Stimulated activated CD4-positive, alpha-beta T cell treated with anti-CD3 and anti-CD28 coated beads, Interleukin-4, amount 100 ng/mL, for 4 hours (primary cell): ENCODE results near the gene MOCOS.
"Not testable (repeated sequence)": the region's sequence is repeated elsewhere in the genome, so short reads cannot be mapped to it uniquely, and the experiment has no call there.

Source experiments
- DNase-seq, 2 experiments: peaks; one replicate each; pipeline ENCODE4 v3.0.0-alpha.2; 2020

MOCOS gene

GRCh38 chr18:36187193-36187825 lies at the start of gene MOCOS:
TSS of gene MOCOS (plus strand) at chr18:36187497. CDS start at chr18:36187540, 43 bp downstream.
- DNase-seq: peak; percentile 12 to 29

GRCh38 chr18:36139245-36139644 lies 48.1 kb upstream of the MOCOS start:
- DNase-seq: no peak

- DNase-seq: no peak
Observed at GRCh38 chr18:36141576-36141975, 45.7 kb upstream of the MOCOS start.

GRCh38 chr18:36142751-36143150 lies 44.5 kb upstream of the MOCOS start:
- DNase-seq: no peak

GRCh38 chr18:36143391-36143790 lies 43.9 kb upstream of the MOCOS start:
- DNase-seq: no peak

- DNase-seq: no peak
Observed at GRCh38 chr18:36149514-36150289, 37.6 kb upstream of the MOCOS start.

- no peak for DNase-seq
Observed at GRCh38 chr18:36152781-36153180, 34.5 kb upstream of the MOCOS start.

GRCh38 chr18:36153203-36153602 lies 34.1 kb upstream of the MOCOS start:
- no peak for DNase-seq

- no peak for DNase-seq
Observed at GRCh38 chr18:36153771-36154170, 33.5 kb upstream of the MOCOS start.

- no peak for DNase-seq
Observed at GRCh38 chr18:36155851-36156757, 31.2 kb upstream of the MOCOS start.

GRCh38 chr18:36157441-36157840 lies 29.9 kb upstream of the MOCOS start:
- no peak for DNase-seq

- DNase-seq: no peak
Observed at GRCh38 chr18:36158266-36158867, 28.9 kb upstream of the MOCOS start.

GRCh38 chr18:36160959-36161371 lies 26.3 kb upstream of the MOCOS start:
- DNase-seq: no peak

GRCh38 chr18:36162981-36163380 lies 24.3 kb upstream of the MOCOS start:
- no peak for DNase-seq

GRCh38 chr18:36167692-36168218 lies 19.5 kb upstream of the MOCOS start:
- DNase-seq: no peak

- DNase-seq: not testable (repeated sequence)
Observed at GRCh38 chr18:36168296-36168695, 19.0 kb upstream of the MOCOS start.

GRCh38 chr18:36169938-36170337 lies 17.4 kb upstream of the MOCOS start:
- no peak for DNase-seq

GRCh38 chr18:36175481-36175880 lies 11.8 kb upstream of the MOCOS start:
- DNase-seq: no peak

GRCh38 chr18:36176177-36176584 lies 11.1 kb upstream of the MOCOS start:
- no peak for DNase-seq

GRCh38 chr18:36176711-36177110 lies 10.6 kb upstream of the MOCOS start:
- no peak for DNase-seq

- DNase-seq: no peak
Observed at GRCh38 chr18:36177913-36178312, 9.4 kb upstream of the MOCOS start.

- DNase-seq: no peak
Observed at GRCh38 chr18:36179562-36180355, 7.5 kb upstream of the MOCOS start.
